Fibroblast of upper back skin (primary cell): ENCODE results near the gene PDCD4.
"Not testable (repeated sequence)": the region's sequence is repeated elsewhere in the genome, so short reads cannot be mapped to it uniquely, and the experiment has no call there.

Experiments
- DNase-seq: peaks from one replicate; pipeline ENCODE4 v3.0.0-alpha.2; 2013

The PDCD4 gene

GRCh38 chr10:110887560-110887959 lies 15.8 kb downstream of the PDCD4 start:
- no peak for DNase-seq

GRCh38 chr10:110892602-110893288 lies 21.0 kb downstream of the PDCD4 start:
- no peak for DNase-seq

- peak; percentile 47 for DNase-seq
Measured at GRCh38 chr10:110893559-110894179, 21.9 kb downstream of the PDCD4 start.

GRCh38 chr10:110897184-110897583 lies 25.5 kb downstream of the PDCD4 start:
- no peak for DNase-seq

- peak; percentile 20 for DNase-seq
Measured at GRCh38 chr10:110898391-110898790, 26.7 kb downstream of the PDCD4 start.

- no peak for DNase-seq
Measured at GRCh38 chr10:110900983-110901382, 29.3 kb downstream of the PDCD4 start.

- peak; percentile 84 for DNase-seq
Measured at GRCh38 chr10:110901954-110902819, 30.5 kb downstream of the PDCD4 start.

GRCh38 chr10:110903280-110904278 lies 31.9 kb downstream of the PDCD4 start:
- no peak for DNase-seq

- no peak for DNase-seq
Measured at GRCh38 chr10:110910138-110910537, 38.4 kb downstream of the PDCD4 start.

GRCh38 chr10:110912374-110912773 lies 40.6 kb downstream of the PDCD4 start:
- DNase-seq: peak; percentile 86

GRCh38 chr10:110914431-110914830 lies 42.7 kb downstream of the PDCD4 start:
- peak; percentile 23 for DNase-seq

- DNase-seq: no peak
Measured at GRCh38 chr10:110915035-110915434, 43.3 kb downstream of the PDCD4 start.

- not testable (repeated sequence) for DNase-seq
Measured at GRCh38 chr10:110915600-110915999, 43.9 kb downstream of the PDCD4 start.

- peak; percentile 89 for DNase-seq
Measured at GRCh38 chr10:110916554-110917346, 45.0 kb downstream of the PDCD4 start.

GRCh38 chr10:110918269-110918642 lies 46.5 kb downstream of the PDCD4 start:
- DNase-seq: peak; percentile 95

GRCh38 chr10:110918643-110919348 lies 47.1 kb downstream of the PDCD4 start, which contains the start of gene BBIP1:
Gene BBIP1 (minus strand): TSS chr10:110919180. CDS start chr10:110918157, 1,023 bp downstream.
- peak; percentile 100 for DNase-seq

GRCh38 chr10:110919349-110919931 lies 47.7 kb downstream of the PDCD4 start, which contains the start of gene SHOC2:
Gene SHOC2 (plus strand): TSS chr10:110919604. CDS start chr10:110964359, 44,755 bp downstream.
- no peak for DNase-seq

GRCh38 chr10:110919971-110920881 lies 48.5 kb downstream of the PDCD4 start:
- peak; percentile 61 for DNase-seq
